Urinary bladder (tissue), 4 donors: ENCODE data around the gene ITIH2. TPM values are rescaled to one million over a fixed set of nuclear protein-coding genes. Genes with fewer than 3 reads are reported as not detected.
"Not testable (repeated sequence)": the region's sequence is repeated elsewhere in the genome, so short reads cannot be mapped to it uniquely, and the experiment has no call there.

Experiments
- DNase-seq: peaks from one replicate; pipeline ENCODE4 v3.0.0-alpha.2; 2015; ENCODE audit errors: extremely low spot score
- H3K27ac ChIP-seq: one replicate; pipeline ENCODE4 v1.5.1; 2013; ENCODE audit warnings: low read depth, mild to moderate bottlenecking, moderate library complexity
- H3K36me3 ChIP-seq: one replicate; pipeline ENCODE4 v1.6.1; 2013; ENCODE audit warnings: mild to moderate bottlenecking, moderate library complexity; ENCODE audit not compliant: insufficient read depth
- H3K4me1 ChIP-seq: one replicate; pipeline ENCODE4 v1.6.1; 2013; ENCODE audit warnings: mild to moderate bottlenecking, moderate library complexity; ENCODE audit not compliant: insufficient read depth
- H3K4me3 ChIP-seq: one replicate; pipeline ENCODE4 v1.5.1; 2013; ENCODE audit warnings: low read depth, low read length
- WGBS: extraction: QIAGEN DNeasy Blood & Tissue Kit; methylation state at CpG from one replicate; pipeline ENCODE4 v1.1.7; 2013; 5-methylcytosine and 5-hydroxymethylcytosine counted together
- polyA plus RNA-seq: library from polyadenylated mRNA; stranded (reverse); fragments of 200-250 nt; gene quantifications from one replicate; pipeline ENCODE4 v1.2.3, GENCODE V29; 2013
- total RNA-seq: library from RNA; depleted of rRNA; stranded (reverse); fragments of >200 nt; gene quantifications from one replicate; pipeline ENCODE4 v1.2.3, GENCODE V29; 2014
- donor health status: healthy with polysubstance abuse.
- donor health status: healthy.

Gene ITIH2
- total and polyA plus RNA-seq, 2 donors, result 0.16 to 0.20 TPM

- H3K36me3 ChIP-seq, result no peaks in the 10 kb centered on the region
- H3K4me1 ChIP-seq, result no peaks in the 10 kb centered on the region
- H3K4me3 ChIP-seq, result no peak overlapping the region
- no peak overlapping the region for H3K27ac ChIP-seq
- no peak for DNase-seq
- 90% methylated on average over 3 of the region's 3 CpGs for WGBS
These were observed 2.2 kb downstream of the ITIH2 start for GRCh38 chr10:7705341-7705740.

- WGBS, result 90% methylated on average over 4 of the region's 4 CpGs
- Histone ChIP-seq H3K36me3 (no peaks in the 10 kb centered on the region), H3K4me3 (no peak overlapping the region), H3K27ac (no peak overlapping the region), H3K4me1 (no peaks in the 10 kb centered on the region)
- no peak for DNase-seq
These were observed 3.5 kb downstream of the ITIH2 start for GRCh38 chr10:7706534-7707073.

- Histone ChIP-seq H3K4me1 (no peaks in the 10 kb centered on the region), H3K36me3 (no peaks in the 10 kb centered on the region), H3K4me3 (no peak overlapping the region), H3K27ac (no peak overlapping the region)
- 83% methylated on average over 4 of the region's 4 CpGs for WGBS
- no peak for DNase-seq
These were observed 4.0 kb downstream of the ITIH2 start for GRCh38 chr10:7707102-7707501.

DNA sequence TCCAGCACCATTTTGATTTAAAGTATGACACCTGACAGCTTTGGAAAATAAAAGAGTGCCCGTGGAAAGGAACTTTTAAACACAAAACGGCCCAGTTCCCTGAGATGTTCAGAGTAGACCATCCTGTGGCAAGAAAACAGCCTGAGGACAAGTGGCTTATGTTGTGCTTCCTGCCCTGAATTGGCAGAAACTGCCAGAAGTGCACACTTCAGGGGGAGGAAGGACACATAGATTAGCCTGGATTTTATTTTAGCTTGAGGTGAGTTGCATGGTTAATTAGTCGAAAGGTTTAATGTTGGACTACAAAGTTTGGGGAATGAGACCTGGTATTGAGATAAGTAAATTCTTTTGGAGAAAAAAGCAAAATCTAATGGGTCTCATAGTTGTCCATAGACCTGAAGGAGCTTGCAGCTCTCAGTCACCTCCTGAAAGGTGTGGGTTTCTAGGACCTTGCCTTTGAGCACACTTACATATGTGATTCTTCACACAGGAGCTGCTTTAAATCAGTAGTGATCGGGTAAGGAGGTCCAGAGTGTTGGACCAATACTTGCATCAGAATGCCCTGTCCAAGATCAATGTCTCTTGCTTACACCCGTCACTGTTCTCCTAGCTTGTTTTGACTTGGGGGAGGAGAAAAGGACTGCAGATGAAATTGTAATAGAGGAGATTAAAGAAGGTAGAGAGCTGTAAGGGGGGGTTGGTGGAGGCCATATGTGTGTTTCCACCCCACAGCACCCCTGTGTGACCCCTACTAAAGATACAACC is 4.9 kb downstream of the ITIH2 start:
- Histone ChIP-seq H3K36me3 (no peaks in the 10 kb centered on the region), H3K27ac (no peak overlapping the region), H3K4me3 (no peak overlapping the region), H3K4me1 (no peaks in the 10 kb centered on the region)
- WGBS, result 87% methylated on average over 5 of the region's 5 CpGs
- DNase-seq, result no peak

GRCh38 chr10:7708832-7709231 is 5.7 kb downstream of the ITIH2 start:
- WGBS, result 97% methylated on average over 4 of the region's 4 CpGs
- H3K4me1 ChIP-seq, result no peaks in the 10 kb centered on the region
- no peak for DNase-seq
- no peaks in the 10 kb centered on the region for H3K36me3 ChIP-seq
- no peak overlapping the region for H3K27ac ChIP-seq
- H3K4me3 ChIP-seq, result no peak overlapping the region

GRCh38 chr10:7710446-7710845 is 7.3 kb downstream of the ITIH2 start:
- 93% methylated on average over 1 of the region's 1 CpG for WGBS
- no peak for DNase-seq
- no peaks in the 10 kb centered on the region for H3K4me1 ChIP-seq
- no peaks in the 10 kb centered on the region for H3K36me3 ChIP-seq
- no peak overlapping the region for H3K4me3 ChIP-seq
- no peak overlapping the region for H3K27ac ChIP-seq

GRCh38 chr10:7711075-7711474 is 8.0 kb downstream of the ITIH2 start:
- not testable (repeated sequence) for H3K36me3 ChIP-seq, DNase-seq, H3K4me3 ChIP-seq, H3K4me1 ChIP-seq, H3K27ac ChIP-seq
- 90% methylated on average over 5 of the region's 5 CpGs for WGBS

DNA sequence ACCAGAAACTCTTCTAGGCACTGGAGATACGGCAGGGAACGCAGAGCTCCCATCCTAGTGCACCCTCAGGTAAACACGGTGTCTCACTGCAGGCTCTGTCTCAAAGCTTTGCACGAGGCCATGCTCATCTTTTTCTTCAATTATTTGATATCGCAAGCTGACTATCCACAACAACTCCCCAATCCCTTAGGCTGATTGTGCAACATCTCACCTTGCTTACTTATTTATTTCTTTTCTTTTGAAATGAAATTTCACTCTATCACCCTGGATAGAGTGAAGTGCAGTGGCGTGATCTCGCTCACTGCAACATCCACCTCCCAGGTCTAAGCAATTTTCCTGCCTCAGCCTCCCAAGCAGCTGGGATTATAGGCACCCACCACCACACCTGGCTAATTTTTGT is 12.4 kb downstream of the ITIH2 start:
- 95% methylated on average over 7 of the region's 7 CpGs for WGBS
- DNase-seq, result no peak

DNA sequence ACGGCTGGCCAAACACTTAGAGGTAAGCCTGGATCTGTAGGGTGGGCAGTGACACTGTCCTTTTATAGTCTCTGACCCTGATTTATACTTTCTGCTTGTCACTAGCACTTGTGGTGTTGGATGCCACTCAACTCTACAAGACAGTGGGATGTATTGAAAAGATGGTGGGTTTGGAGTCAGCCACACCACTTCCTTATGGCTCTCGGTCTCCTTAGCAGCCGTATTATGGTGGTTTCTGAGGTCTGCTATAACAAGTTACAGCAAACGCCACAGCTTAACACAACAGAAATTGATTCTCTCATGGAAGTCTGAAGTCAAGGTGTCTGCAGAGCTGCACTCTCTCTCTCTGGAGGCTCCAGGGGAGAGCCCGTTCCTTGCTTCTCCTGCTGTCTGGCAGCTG is 14.7 kb downstream of the ITIH2 start:
- no peaks in the 10 kb centered on the region for H3K36me3 ChIP-seq
- no peaks in the 10 kb centered on the region for H3K4me1 ChIP-seq
- H3K4me3 ChIP-seq, result no peak overlapping the region
- DNase-seq, result no peak
- 86% methylated on average over 5 of the region's 5 CpGs for WGBS
- no peak overlapping the region for H3K27ac ChIP-seq

More for the DNA sequence above, 12.4 kb downstream of the ITIH2 start:
- no peaks in the 10 kb centered on the region for H3K36me3 ChIP-seq
- H3K27ac ChIP-seq, result no peak overlapping the region
- no peak overlapping the region for H3K4me3 ChIP-seq
- no peaks in the 10 kb centered on the region for H3K4me1 ChIP-seq

- 86% methylated on average over 4 of the region's 4 CpGs for WGBS
- Histone ChIP-seq H3K4me3 (no peak overlapping the region), H3K36me3 (no peaks in the 10 kb centered on the region), H3K27ac (no peak overlapping the region), H3K4me1 (no peaks in the 10 kb centered on the region)
- no peak for DNase-seq
These were observed 15.6 kb downstream of the ITIH2 start for GRCh38 chr10:7718685-7719084.

GRCh38 chr10:7720478-7720877 is 17.4 kb downstream of the ITIH2 start:
- Histone ChIP-seq H3K4me3 (no peak overlapping the region), H3K36me3 (no peaks in the 10 kb centered on the region), H3K27ac (no peak overlapping the region), H3K4me1 (no peaks in the 10 kb centered on the region)
- no peak for DNase-seq
- 77% methylated on average over 10 of the region's 10 CpGs for WGBS

DNA sequence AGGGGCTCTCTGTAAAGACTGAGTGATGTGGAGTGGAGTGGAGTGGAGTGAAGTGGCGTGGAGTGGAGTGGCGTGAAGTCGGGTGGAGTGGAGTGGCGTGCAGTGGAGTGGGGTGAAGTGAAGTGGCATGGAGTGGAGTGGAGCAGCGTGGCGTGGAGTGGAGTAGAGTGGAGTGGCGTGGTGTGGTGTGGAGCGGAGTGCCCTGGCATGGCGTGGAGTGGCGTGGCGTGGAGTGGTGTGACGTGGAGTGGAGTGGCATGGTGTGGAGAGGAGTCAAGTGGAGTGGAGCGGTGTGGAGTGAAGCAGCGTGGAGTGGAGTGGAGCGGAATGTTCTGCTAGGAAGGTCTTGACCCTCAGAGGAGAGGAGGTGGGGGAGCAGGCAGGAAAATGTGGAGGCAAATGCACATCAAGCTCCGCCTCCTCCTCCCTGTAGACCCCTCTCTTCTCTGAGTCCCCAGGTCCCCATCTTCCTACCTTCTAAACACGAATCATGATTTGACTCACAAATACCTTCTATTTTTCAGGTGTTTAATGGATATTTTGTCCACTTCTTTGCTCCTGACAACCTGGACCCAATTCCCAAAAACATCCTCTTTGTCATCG is 19.9 kb downstream of the ITIH2 start:
- no peak overlapping the region for H3K27ac ChIP-seq

DNA sequence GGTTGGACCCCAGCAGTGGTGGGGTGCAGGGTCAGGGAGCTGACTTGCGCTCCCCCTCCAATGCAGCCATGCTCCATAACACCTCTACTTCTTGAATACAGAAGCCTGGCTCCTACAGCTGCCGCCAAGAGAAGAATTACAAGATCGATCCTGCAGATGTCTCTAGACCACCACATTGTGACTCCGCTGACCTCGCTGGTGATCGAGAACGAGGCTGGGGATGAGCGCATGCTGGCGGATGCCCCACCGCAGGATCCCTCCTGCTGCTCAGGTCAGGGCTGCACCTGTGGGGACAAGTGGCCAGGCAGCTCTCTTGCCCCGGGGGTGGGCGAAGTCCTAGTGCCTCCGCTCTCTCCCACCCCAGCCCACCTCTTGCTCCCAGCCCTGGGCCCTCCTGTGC is 31.7 kb downstream of the ITIH2 start:
- DNase-seq, result no peak
- Histone ChIP-seq H3K4me1 (no peaks in the 10 kb centered on the region), H3K36me3 (no peaks in the 10 kb centered on the region), H3K4me3 (no peak overlapping the region), H3K27ac (no peak overlapping the region)
- 92% methylated on average over 13 of the region's 13 CpGs for WGBS

More for the DNA sequence above, 19.9 kb downstream of the ITIH2 start:
- no peaks in the 10 kb centered on the region for H3K4me1 ChIP-seq
- WGBS, result 93% methylated on average over 18 of the region's 18 CpGs
- H3K36me3 ChIP-seq, result no peaks in the 10 kb centered on the region
- DNase-seq, result no peak
- no peak overlapping the region for H3K4me3 ChIP-seq
